SK-N-DZ (cell line): ENCODE data around the gene GJB6.

Source experiments
- DNase-seq: peaks from one replicate; pipeline ENCODE4 v3.0.0-alpha.2; 2015; ENCODE audit warnings: low spot score

Gene GJB6

DNA sequence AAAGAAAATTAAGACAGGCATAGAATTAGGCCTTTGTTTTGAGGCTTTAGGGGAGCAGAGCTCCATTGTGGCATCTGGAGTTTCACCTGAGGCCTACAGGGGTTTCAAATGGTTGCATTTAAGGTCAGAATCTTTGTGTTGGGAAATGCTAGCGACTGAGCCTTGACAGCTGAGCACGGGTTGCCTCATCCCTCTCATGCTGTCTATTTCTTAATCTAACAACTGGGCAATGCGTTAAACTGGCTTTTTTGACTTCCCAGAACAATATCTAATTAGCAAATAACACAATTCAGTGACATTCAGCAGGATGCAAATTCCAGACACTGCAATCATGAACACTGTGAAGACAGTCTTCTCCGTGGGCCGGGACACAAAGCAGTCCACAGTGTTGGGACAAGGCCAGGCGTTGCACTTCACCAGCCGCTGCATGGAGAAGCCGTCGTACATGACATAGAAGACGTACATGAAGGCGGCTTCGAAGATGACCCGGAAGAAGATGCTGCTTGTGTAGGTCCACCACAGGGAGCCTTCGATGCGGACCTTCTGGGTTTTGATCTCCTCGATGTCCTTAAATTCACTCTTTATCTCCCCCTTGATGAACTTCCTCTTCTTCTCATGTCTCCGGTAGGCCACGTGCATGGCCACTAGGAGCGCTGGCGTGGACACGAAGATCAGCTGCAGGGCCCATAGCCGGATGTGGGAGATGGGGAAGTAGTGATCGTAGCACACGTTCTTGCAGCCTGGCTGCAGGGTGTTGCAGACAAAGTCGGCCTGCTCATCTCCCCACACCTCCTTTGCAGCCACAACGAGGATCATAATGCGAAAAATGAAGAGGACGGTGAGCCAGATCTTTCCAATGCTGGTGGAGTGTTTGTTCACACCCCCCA is 43.2 kb downstream of the GJB6 start:
- peak; percentile 26 for DNase-seq

GRCh38 chr13:20186771-20187170 is 45.3 kb downstream of the GJB6 start:
- no peak for DNase-seq

DNA sequence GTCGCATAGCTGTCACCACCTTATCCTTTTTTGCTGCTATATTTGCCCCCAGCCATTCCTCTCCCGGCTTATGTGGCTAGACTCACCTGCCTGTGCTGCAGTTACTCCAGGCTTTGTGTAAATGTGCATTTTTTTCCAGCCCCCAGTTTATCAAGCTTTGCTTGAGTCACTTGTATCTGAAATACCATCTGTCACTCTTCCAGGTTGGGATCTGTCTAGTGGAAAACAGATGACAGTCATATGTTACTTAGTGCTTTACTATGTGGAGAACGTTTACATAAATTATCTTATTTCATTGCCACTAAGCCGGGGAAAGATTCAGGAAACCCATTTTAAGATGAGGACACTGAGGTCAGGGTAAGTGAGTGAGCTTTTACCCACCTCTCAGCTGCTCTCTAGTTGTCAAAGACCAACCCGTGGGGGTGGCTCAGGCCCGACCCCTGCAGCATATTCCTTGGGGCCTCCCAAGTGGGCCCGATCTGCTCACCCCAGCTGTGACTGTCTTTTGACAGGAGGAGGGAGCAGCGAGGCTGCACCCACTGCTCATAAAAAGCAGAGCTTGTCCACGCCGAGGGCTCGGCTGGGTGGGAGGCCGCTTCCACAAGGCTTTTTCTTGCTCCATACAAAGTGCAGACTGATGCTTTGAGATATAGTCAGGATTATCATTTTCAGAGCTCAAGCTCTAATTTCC is 46.6 kb downstream of the GJB6 start:
- DNase-seq: no peak

DNA sequence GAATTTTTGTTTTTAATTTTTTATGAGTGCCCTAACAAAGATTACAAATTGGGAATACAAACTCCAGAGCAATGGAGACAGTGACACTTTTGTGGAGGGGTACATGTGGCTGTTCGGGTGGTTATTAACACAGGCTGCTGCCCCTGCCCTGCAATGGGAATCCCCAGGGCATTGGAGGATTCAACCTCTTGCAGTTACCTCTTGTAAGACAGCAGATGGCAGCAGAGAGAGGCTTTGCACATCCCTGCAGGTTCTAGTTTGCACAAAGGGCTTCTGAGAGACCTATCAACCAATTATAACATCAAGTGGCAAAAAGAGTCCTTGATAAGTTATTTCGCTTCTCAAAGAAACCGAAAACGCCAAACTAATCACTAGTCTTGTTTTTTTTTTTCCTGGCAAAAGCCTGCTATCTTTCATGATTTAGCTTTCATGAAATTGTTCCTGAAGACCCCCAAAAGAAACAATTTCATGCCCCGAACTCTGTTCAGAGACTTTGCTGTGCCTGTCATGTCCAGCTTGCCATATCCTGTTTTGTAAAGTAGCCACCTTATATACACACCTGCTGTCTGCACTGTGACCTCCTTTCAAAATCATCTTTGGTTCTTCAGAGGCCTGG is 49.8 kb downstream of the GJB6 start:
- DNase-seq: peak; percentile 76

DNA sequence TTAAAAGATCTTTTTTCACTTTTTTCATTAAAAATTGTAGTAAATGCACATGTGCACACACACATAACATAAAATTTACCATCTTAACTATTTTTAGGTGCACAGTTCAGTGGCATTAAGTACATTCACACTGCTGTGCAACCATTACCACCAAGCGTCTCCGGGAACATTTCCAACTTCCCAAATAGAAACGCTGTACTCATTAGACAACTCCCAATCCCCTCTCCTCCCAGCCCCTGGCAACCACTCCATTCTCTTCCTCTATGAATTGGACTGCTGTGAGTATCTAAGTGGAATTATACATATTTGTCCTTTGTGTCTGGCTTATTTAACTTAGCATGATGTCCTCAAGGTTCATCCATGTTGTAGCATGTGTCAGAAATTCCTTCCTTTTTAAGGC is 50.9 kb downstream of the GJB6 start:
- DNase-seq: no peak

DNA sequence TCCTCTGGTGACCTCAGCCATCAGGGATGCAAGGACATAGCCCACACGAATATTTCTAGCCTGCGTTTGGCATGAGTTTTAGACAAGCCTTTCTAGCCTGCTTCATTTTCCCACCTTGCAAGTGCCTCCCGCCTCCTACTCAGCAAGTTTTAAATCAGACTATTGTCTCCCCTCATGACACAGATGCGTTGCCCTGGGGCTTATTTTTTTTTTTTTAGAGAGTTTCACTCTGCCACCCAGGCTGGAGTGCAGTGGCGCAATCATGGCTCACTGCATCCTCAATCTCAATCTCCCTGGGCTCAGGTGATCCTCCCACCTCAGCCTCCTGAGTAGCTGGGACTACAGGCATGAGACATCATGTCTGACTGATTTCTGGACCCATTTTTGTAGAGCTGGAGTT is 54.0 kb downstream of the GJB6 start:
- no peak for DNase-seq

- DNase-seq: no peak
These were observed 54.9 kb downstream of the GJB6 start for GRCh38 chr13:20177049-20177831.

DNA sequence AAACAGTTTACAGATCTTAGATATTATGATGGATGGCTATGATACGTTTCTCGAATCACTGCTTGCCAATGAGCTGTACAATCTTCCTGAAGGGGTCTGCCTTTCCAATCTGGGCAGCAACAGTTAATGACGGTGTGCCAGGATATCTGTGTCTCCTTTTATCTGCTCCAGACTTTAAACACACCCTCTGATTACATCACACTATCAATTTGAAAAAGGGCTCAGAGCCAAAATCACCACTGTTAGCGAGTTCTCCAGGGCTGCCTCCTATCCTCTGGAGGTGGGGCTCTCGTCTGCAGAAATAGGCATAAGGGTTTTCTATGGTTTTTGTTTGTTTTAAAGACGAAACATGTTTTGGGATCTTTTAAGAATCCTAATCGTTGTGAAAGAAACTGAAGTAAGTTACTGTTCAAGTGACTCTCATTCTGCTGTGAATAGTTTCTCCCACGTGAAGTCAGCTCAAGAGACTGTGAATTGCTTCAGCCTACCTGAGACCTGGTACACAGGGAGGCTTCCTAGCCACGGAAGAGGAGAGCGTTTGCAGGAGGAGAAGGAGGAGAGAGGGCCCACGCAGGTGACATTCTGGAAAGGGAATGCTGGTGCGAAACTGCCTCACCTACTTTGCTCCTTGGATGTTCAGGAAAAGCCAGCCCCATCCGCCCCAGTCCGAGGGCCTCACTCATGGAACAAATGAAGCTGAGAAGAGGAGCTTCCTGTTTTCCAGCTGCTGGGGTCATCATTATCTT is 56.0 kb downstream of the GJB6 start:
- DNase-seq: no peak

GRCh38 chr13:20175406-20175794 is 56.7 kb downstream of the GJB6 start:
- DNase-seq: no peak

DNA sequence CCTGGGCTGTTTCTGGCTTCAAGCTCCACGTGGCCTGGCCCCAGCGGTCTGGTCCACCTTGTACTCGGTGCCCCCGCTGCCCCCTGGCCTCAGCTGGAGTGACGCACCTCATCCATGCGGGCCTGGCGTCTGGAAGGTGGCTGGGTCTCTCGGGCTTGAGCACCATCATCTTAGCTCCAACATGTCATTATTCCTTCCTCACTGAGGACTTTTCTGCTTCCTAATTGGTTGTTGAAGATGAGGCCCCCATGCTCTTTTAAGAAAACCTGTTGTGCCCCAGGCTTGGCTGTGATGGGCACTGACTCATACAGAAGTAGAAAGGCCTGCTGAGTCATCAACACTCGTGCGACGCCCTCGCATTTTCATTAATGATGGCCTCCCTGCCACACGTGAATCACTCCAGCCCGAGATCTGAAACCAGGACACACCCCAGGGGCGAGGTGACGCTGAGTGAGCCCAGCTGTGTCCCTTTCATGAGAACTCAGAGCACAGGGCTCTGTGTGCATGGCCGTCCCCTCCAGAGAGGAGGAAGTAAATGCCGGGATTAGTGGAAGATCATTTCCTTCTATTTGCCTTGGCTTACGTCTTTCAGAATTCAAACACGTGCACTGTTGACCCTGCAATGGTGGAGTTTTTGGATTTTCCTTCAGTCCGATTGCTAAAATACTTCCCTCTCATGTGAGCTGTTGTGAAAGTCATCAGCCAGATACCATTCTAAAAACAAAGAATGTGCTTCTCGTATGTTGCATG is 57.3 kb downstream of the GJB6 start:
- no peak for DNase-seq

GRCh38 chr13:20173116-20173746 is 58.9 kb downstream of the GJB6 start:
- no peak for DNase-seq
